NCI-H2171 (cell line): ENCODE data around the gene NUDT3.

Source experiments
- DNase-seq: peaks from one replicate; lab custom pipeline; 2025; lab: John Stamatoyannopoulos, UW

Gene NUDT3

GRCh38 chr6:34238585-34239499 is 153.6 kb downstream of the NUDT3 start:
- DNase-seq: no peak

- peak; percentile 57 for DNase-seq
Observed at GRCh38 chr6:34237722-34238584, 154.5 kb downstream of the NUDT3 start.

GRCh38 chr6:34237316-34237721 is 155.2 kb downstream of the NUDT3 start:
- DNase-seq: peak; percentile 38

DNA sequence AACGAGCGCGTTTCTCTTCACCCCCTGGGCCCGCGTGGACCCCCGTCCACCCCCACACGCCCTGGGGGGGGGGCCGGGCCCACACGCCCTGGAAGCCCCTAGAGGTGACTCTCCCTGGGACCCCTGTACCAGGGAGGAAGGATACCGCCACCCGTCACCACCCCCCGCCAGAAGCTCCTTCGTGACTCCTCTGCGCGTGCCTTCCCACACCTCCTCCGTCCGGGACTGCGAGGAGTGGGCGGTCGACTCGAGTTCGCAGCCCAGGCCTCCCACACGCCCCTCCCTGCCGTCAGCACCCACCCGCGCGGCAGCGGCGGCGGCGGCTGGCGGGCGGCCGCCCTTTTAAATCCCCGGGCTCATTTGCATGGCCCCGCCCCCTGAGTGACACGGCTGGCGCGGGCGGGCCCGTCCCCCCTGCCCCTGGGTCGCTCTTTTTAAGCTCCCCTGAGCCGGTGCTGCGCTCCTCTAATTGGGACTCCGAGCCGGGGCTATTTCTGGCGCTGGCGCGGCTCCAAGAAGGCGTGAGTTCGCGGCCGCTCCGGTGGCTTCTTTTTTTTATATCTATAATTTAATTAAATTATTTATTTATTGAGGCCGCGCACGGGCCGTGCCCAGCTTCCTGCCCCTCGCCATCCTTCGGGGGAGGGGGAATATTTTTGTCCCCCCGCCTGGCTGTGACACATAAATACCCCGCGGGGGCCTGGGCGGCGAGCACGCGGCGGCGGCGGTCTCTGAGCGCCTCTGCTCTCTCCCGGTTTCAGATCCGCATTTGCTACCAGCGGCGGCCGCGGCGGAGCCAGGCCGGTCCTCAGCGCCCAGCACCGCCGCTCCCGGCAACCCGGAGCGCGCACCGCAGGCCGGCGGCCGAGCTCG is 155.8 kb downstream of the NUDT3 start, which contains the start of gene HMGA1:
HMGA1 (plus strand) TSS at position 431 of the 873 bp plus-strand sequence. CDS start 3,908 bp downstream, outside the sequence.
- peak; percentile 94 for DNase-seq

GRCh38 chr6:34236131-34236442 is 156.4 kb downstream of the NUDT3 start:
- DNase-seq: no peak

DNA sequence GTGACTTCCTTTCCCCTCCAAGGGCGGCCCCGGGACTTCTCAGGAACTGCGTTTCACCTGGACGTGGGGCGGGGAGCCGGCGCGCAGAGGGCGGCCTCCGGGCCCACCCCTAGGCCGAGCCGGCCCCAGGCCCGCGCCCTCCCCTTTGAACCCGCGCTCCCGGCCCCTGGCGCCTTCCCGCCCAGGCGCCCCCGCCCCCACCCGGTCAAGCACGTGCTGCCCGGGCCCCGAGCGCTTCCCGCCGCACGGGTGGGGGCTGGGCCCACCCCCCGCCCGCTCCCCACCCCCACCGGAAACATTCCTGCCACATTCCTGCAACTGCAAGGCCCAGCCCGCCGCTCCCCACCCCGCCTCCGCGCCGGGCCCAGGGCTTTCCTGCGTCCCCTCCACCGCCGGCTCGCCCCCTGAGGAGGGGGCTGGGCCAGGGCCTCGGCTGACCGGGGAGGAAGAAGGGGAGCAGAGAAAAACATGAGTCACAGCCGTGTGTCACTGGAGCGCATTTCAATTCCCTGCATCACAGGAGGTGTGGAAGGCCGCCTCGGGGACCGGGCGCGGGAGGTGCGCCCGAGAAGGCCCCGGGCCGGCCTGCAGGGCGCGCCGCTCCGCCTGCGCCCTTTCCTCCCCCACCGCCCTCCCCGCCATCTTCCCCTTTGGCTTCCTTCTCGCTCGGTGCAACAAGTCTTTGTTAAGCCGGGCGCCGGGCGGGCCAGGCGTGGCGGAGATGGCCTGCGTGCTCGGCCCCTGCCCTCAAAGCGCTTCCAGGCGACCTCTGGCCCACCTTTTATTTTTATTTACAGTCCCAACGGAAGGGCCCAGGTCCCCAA is 156.9 kb downstream of the NUDT3 start:
- DNase-seq: no peak

DNA sequence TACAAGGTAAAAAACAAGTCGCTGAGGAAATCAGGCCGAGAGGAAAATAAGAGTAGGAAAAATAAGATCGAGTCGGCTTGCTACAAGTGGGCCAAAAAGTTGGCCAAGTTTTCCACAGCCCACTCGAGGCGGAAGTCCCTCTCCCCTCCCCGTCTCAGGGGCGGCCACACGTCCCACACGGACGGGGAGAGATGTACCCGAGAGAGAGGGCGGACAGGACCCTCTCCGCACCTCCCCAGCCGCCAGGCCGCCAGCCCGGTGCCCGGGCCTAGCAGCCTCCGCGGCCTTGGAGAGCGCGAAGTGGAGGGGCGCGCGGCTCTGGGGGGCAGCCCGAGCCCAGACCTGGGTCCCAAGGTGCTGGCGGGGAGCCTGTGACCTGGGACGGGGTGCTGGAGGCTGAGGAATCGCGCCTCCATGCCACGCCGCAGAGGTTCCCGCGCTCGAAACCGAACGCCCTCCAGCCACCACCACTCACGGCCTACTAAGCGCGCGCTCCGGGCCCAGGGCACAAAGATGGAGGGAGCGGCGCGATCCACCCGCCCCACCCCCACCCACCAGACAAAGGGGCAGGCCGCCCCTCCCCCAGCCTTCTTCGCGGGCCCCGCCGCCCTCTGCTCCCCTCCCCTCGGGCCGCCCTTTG is 157.7 kb downstream of the NUDT3 start:
- no peak for DNase-seq

DNA sequence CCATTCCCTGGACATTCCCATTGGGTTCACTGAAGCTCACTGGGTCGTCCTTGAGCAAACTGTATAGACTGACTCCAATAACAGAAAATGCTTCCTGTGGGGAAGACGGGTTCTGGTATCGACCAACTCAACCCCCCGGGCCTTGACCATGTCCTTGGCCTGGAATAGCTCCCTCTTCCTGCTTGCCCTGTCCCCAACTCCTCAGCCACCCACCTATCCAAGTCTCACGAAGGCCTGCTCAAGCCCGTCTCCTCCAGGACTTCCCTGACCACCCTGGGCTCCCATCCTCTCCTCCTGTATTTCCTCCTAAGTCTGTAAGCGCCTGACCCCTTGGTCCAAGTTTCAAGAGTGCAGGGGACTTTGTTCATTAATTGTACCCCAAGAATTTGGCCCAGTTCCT is 158.6 kb downstream of the NUDT3 start:
- no peak for DNase-seq

DNA sequence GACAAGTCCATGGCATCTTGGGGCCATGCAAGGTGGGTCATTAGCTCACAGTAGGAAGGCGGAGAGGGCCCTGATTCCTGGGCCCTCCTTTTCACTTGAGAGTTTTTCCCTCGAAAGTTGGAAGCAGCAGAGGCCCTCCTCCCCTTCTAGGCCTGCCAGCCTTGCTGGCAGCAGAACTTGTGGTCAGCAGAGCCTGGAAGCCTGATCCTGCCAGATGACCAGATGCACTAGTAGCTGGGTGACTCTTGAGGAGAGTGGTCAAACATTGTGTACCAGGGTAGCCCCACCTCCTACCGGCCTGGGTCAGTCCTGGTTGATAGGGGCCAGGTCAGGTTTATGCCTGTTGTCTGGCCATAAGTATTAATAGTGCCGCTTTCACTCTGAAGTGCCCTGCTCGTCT is 159.6 kb downstream of the NUDT3 start:
- DNase-seq: no peak

DNA sequence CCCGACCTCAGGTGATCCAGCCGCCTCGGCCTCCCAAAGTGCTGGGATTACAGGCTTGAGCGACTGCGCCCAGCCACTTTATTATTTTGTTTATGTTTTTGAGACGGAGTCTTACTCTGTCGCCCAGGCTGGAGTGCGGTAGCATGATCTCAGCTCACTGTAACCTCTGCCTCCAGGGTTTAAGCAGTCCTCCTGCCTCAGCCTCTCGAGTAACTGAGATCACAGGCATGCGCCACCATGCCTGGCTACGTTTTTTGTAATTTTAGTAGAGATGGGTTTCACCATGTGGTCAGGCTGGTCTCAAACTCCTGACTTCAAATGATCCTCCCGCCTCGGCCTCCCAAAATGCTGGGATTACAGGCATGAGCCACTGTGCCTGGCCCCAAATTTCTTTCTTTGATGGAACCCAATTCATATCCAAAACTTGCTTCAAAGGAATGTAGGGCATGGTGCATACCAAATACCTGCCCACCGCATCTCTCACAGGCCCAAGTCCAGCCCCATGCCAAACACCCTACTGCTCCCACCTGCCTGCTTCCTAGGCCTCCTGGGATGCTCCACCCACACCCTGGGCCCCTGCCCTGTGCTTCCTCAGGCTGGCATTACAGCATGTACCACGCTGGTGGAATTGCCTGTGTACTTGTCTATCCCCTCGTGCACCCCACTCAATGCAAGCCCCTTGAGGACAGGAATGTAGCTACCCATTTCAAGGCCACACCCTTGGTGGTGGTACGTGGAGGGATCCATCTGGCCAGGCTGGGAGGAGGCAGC is 160.7 kb downstream of the NUDT3 start:
- DNase-seq: no peak

- DNase-seq: no peak
Observed at GRCh38 chr6:34230653-34231371, 161.7 kb downstream of the NUDT3 start.

DNA sequence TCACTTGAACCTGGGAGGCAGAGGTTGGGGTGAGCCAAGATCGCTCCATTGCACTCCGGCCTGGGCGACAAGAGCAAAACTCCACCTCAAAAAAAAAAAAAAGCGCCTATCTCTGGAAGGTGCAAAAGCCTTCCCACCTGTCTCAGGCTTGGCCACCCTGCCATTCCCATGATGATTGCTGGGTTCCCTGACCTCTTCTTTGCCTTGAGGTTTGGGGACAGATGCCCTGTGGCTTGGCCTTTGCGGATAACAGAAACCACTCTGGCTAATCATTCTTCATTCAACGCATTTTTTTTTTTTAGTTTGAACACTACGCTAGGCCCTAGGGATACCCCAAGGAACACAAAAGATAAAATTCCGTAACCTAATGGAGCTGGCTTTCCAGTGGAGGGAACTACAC is 162.6 kb downstream of the NUDT3 start:
- no peak for DNase-seq
